GM23338 (cell line): ENCODE data around the gene AFP. TPM values are rescaled to one million over a fixed set of nuclear protein-coding genes. Genes with fewer than 3 reads are reported as not detected.

ENCODE experiments used
- ATAC-seq: fragments of 200-7000 bp; cut with Tn5 transposase; 3 replicates; pipeline ENCODE4 v1.9.1; 2020
- DNase-seq: peaks from one replicate; pipeline ENCODE4 v3.0.0-alpha.2; 2015; ENCODE audit warnings: low spot score
- H2AFZ ChIP-seq: fragments of 200-600 bp; sonication (generic); 2 replicates; pipeline ENCODE4 v1.8.0; 2016; ENCODE audit warnings: antibody characterized with exemption, mild to moderate bottlenecking, moderate library complexity
- H3F3A ChIP-seq: fragments of 200-600 bp; sonication (generic); replicated peaks from 2 replicates; pipeline ENCODE4 v1.8.0; 2017; ENCODE audit warnings: antibody characterized with exemption, mixed run types, low read depth
- H3K27ac ChIP-seq: fragments of 200-600 bp; sonication (generic); 2 replicates; pipeline ENCODE4 v1.6.1; 2016; ENCODE audit warnings: low read depth
- H3K27me3 ChIP-seq: fragments of 200-600 bp; sonication (generic); 2 replicates; pipeline ENCODE4 v1.8.0; 2016; ENCODE audit warnings: mild to moderate bottlenecking, mixed run types, moderate library complexity; ENCODE audit not compliant: insufficient read depth
- H3K36me3 ChIP-seq: fragments of 200-600 bp; sonication (generic); 2 replicates; pipeline ENCODE4 v1.8.0; 2016; ENCODE audit warnings: mild to moderate bottlenecking; ENCODE audit not compliant: insufficient read depth
- H3K4me1 ChIP-seq: fragments of 200-600 bp; sonication (generic); 2 replicates; pipeline ENCODE4 v1.8.0; 2016; ENCODE audit warnings: mild to moderate bottlenecking, moderate library complexity; ENCODE audit not compliant: insufficient read depth
- H3K4me2 ChIP-seq: fragments of 200-600 bp; sonication (generic); 2 replicates; pipeline ENCODE4 v1.7.1; 2017; ENCODE audit warnings: mixed run types
- H3K4me3 ChIP-seq: fragments of 200-600 bp; sonication (generic); 2 replicates; pipeline ENCODE4 v1.6.1; 2016; ENCODE audit warnings: mixed run types
- H3K79me2 ChIP-seq: fragments of 200-600 bp; sonication (generic); replicated peaks from 2 replicates; pipeline ENCODE4 v1.8.0; 2017; ENCODE audit warnings: mild to moderate bottlenecking; ENCODE audit not compliant: insufficient read depth
- H3K9me2 ChIP-seq: fragments of 200-600 bp; sonication (generic); 2 replicates; pipeline ENCODE4 v1.8.0; 2017; ENCODE audit not compliant: insufficient read depth
- H4K20me1 ChIP-seq: fragments of 200-600 bp; sonication (generic); replicated peaks from 2 replicates; pipeline ENCODE4 v1.8.0; 2017; ENCODE audit warnings: mild to moderate bottlenecking; ENCODE audit not compliant: insufficient read depth
- H3K27ac Mint-ChIP-seq: 2 replicates; pipeline ENCODE4 v1.8.0; 2020; ENCODE audit warnings: inconsistent platforms, mild to moderate bottlenecking, moderate library complexity, mixed read lengths
- H3K27me3 Mint-ChIP-seq: 3 replicates; pipeline ENCODE4 v1.8.0; 2022; ENCODE audit warnings: low read depth, mild to moderate bottlenecking, moderate library complexity, mixed read lengths, inconsistent platforms; ENCODE audit not compliant: insufficient read depth, poor library complexity
- H3K36me3 Mint-ChIP-seq: 3 replicates; pipeline ENCODE4 v1.8.0; 2021; ENCODE audit warnings: low read depth, mild to moderate bottlenecking, inconsistent platforms, moderate library complexity, mixed read lengths
- H3K4me1 Mint-ChIP-seq: 3 replicates; pipeline ENCODE4 v1.8.0; 2020; ENCODE audit warnings: mild to moderate bottlenecking, inconsistent platforms, mixed read lengths
- H3K4me3 Mint-ChIP-seq: 3 replicates; pipeline ENCODE4 v1.8.0; 2021; ENCODE audit warnings: moderate library complexity, mild to moderate bottlenecking, inconsistent platforms, mixed read lengths
- H3K9me3 Mint-ChIP-seq: 3 replicates; pipeline ENCODE4 v1.8.0; 2020; ENCODE audit warnings: moderate library complexity, mild to moderate bottlenecking, inconsistent platforms, mixed read lengths
- CREB1 ChIP-seq: fragments of 250-450 bp; sonication (Bioruptor Pico); IDR thresholded peaks from 2 replicates; pipeline ENCODE4 v1.5.0; 2020; ENCODE audit warnings: low read depth, mild to moderate bottlenecking, moderate library complexity
- CTCF ChIP-seq, 2 experiments: fragments of 200-600 bp in 1 of 2; sonication (generic) in 1 of 2; conservative IDR thresholded peaks; 2 replicates each; pipeline versions ENCODE4 v1.5.1 to v1.6.1; 2016 to 2017; ENCODE audit warnings: antibody characterized with exemption in 2 of 2, low read depth in 2 of 2, mild to moderate bottlenecking in 2 of 2, moderate library complexity in 1 of 2
- ETS1 ChIP-seq: IDR thresholded peaks from 2 replicates; pipeline ENCODE4 v1.6.1; 2016; ENCODE audit warnings: antibody characterized with exemption
- EZH2 ChIP-seq: fragments of 200-600 bp; sonication (generic); IDR thresholded peaks from one replicate; pipeline ENCODE4 v1.8.0; 2017; ENCODE audit warnings: antibody characterized with exemption, mild to moderate bottlenecking, low read depth; ENCODE audit not compliant: unreplicated experiment
- EZH2phosphoT487 ChIP-seq: fragments of 200-600 bp; sonication (generic); IDR thresholded peaks from one replicate; pipeline ENCODE4 v1.8.1; 2018; ENCODE audit warnings: antibody characterized with exemption; ENCODE audit not compliant: unreplicated experiment
- JUNB ChIP-seq: IDR thresholded peaks from one replicate; pipeline ENCODE4 v1.6.1; 2016; ENCODE audit warnings: antibody characterized with exemption; ENCODE audit not compliant: unreplicated experiment
- NANOG ChIP-seq: IDR thresholded peaks from 2 replicates; pipeline ENCODE4 v1.6.1; 2016; ENCODE audit warnings: antibody characterized with exemption, borderline replicate concordance
- POLR2AphosphoS5 ChIP-seq: IDR thresholded peaks from 2 replicates; pipeline ENCODE4 v1.6.1; 2016; ENCODE audit warnings: antibody characterized with exemption, low read depth
- REST ChIP-seq: IDR thresholded peaks from one replicate; pipeline ENCODE4 v1.6.1; 2018; ENCODE audit warnings: antibody characterized with exemption; ENCODE audit not compliant: unreplicated experiment
- STAT1 ChIP-seq: IDR thresholded peaks from one replicate; pipeline ENCODE4 v1.6.1; 2016; ENCODE audit warnings: antibody characterized with exemption; ENCODE audit not compliant: unreplicated experiment
- ZNF114 ChIP-seq: fragments of 250-450 bp; sonication (Bioruptor Pico); IDR thresholded peaks from 2 replicates; pipeline ENCODE4 v1.5.0; 2020; ENCODE audit warnings: mild to moderate bottlenecking, moderate library complexity
- ZNF331 ChIP-seq: fragments of 250-450 bp; sonication (Bioruptor Pico); IDR thresholded peaks from 2 replicates; pipeline ENCODE4 v1.5.0; 2020; ENCODE audit warnings: low read depth, mild to moderate bottlenecking, moderate library complexity
- ZNF462 ChIP-seq: fragments of 250-450 bp; sonication (Bioruptor Pico); IDR thresholded peaks from 2 replicates; pipeline ENCODE4 v1.5.0; 2020; ENCODE audit warnings: mild to moderate bottlenecking, moderate library complexity
- polyA plus RNA-seq: library from polyadenylated mRNA; unstranded; fragments of >200 nt; fragmentation: Nextera tagmentation; extraction: Ambion mirVana; gene quantifications from 2 replicates; pipeline ENCODE4 v1.2.1, GENCODE V29; 2016
- total RNA-seq: library from RNA; depleted of rRNA; stranded (reverse); fragments of >200 nt; shearing (Covaris generic); gene quantifications from 2 replicates; pipeline ENCODE4 v1.2.3, GENCODE V29; 2014

Gene AFP
- total and polyA plus RNA-seq, 2 experiments from 2014 or later, result 4.0 to 17.3 TPM

- Mint-ChIP-seq H3K27me3 (no peaks in the 10 kb centered on the region), H3K36me3 (no peaks in the 10 kb centered on the region), H3K27ac (no peak overlapping the region), H3K9me3 (no peaks in the 10 kb centered on the region), H3K4me3 (no peak overlapping the region), H3K4me1 (peaks cover 10% of the 10 kb centered on the region; the same call in 2 of the 3 replicates)
- H3K79me2 ChIP-seq, result no peaks in the 10 kb centered on the region
- H3F3A ChIP-seq, result no peaks in the 10 kb centered on the region
- ATAC-seq (no peak), DNase-seq (no peak)
- H3K27me3 ChIP-seq, result no peaks in the 10 kb centered on the region
- no peak overlapping the region for H3K4me3 ChIP-seq
- no peak overlapping the region for H3K4me2 ChIP-seq
- TF ChIP-seq CTCF (conservative IDR thresholded peaks at IDR 0.05; ENCODE audit: low read depth in 2 of 2) (no peak), CREB1 (CRISPR knock-in tag) (no peak), REST (no peak), JUNB (no peak), EZH2phosphoT487 (no peak), ZNF462 (CRISPR knock-in tag) (no peak), ETS1 (no peak), NANOG (no peak), ZNF331 (CRISPR knock-in tag) (no peak), EZH2 (no peak), POLR2AphosphoS5 (no peak), ZNF114 (CRISPR knock-in tag) (no peak), STAT1 (no peak)
- no peaks in the 10 kb centered on the region for H3K36me3 ChIP-seq
- no peaks in the 10 kb centered on the region for H3K4me1 ChIP-seq
- H3K9me2 ChIP-seq, result no peaks in the 10 kb centered on the region
- no peak overlapping the region for H3K27ac ChIP-seq
- no peak overlapping the region for H2AFZ ChIP-seq
- no peaks in the 10 kb centered on the region for H4K20me1 ChIP-seq
These were observed 7.2 kb downstream of the AFP start for GRCh38 chr4:73443224-73443623.
